HCT116 (cell line): ENCODE results near the gene MCOLN3. TPM values are rescaled to one million over a fixed set of nuclear protein-coding genes. Genes with fewer than 3 reads are reported as not detected.

Experiments
- ATAC-seq: fragments of 200-7000 bp; cut with Tn5 transposase; 2 replicates; pipeline ENCODE4 v1.9.1; 2020; ENCODE audit warnings: mild to moderate bottlenecking, moderate library complexity
- BruUV-seq: library from RNA; stranded (reverse); fragments of 400-500 nt; replicated peaks from 2 replicates; lab custom pipeline; 2021; lab: Mats Ljungman, UMichigan
- CTCF ChIA-PET: fragments of 300-600 bp; sonication (Branson Sonifier 250); formaldehyde crosslinking; loops from one replicate; lab custom pipeline; 2021; ENCODE audit warnings: antibody characterized with exemption; lab: Charles Lee
- POLR2A ChIA-PET: fragments of 300-600, 350-600 bp; sonication (Branson Sonifier 250); formaldehyde crosslinking; loops from one replicate; lab custom pipeline; 2021; ENCODE audit warnings: antibody characterized with exemption; lab: Charles Lee
- RAD21 ChIA-PET, 2 experiments: fragments of 300-600 bp; sonication (Branson Sonifier 250); formaldehyde crosslinking; loops; one replicate each; lab custom pipeline; 2023; ENCODE audit warnings: low total read pairs in 2 of 2; ENCODE audit not compliant: uncharacterized antibody in 2 of 2, unreplicated experiment in 2 of 2, low non-redundant PET in 1 of 2; lab: Charles Lee
- DNase-seq: peaks from one replicate; pipeline ENCODE4 v3.0.0-alpha.2; 2010; ENCODE audit warnings: low read depth, low spot score
- H2AFZ ChIP-seq: fragments of 200-600 bp; shearing (Covaris generic), sonication (generic); 2 replicates; pipeline ENCODE4 v1.6.1; 2017; ENCODE audit warnings: low read depth, mixed run types, mixed read lengths, antibody characterized with exemption, low read length; ENCODE audit not compliant: poor library complexity, severe bottlenecking
- H3K27ac ChIP-seq: 2 replicates; pipeline ENCODE4 v1.5.1; 2012; ENCODE audit warnings: low read depth, low read length
- H3K27me3 ChIP-seq: fragments of 200-600 bp; sonication (generic); 2 replicates; pipeline ENCODE4 v1.6.1; 2016; ENCODE audit warnings: mixed run types, low read length, mixed read lengths; ENCODE audit not compliant: insufficient read depth
- H3K36me3 ChIP-seq, 2 experiments: fragments of 200-500 bp in 1 of 2; fragments of 200-600 bp in 1 of 2; sonication (Bioruptor generic) in 1 of 2; sonication (generic) in 1 of 2; 2 replicates each; pipeline versions ENCODE4 v1.5.1 to v1.6.1; 2014 to 2016; ENCODE audit warnings: low read length in 2 of 2, inconsistent platforms in 1 of 2, mixed read lengths in 1 of 2, mixed run types in 1 of 2; ENCODE audit not compliant: insufficient read depth in 2 of 2, control insufficient read depth in 1 of 2
- H3K4me1 ChIP-seq, 2 experiments: fragments of 200-600 bp in 1 of 2; sonication (generic) in 1 of 2; 2 replicates each; pipeline versions ENCODE4 v1.5.1 to v1.6.1; 2012 to 2017; ENCODE audit warnings: low read length in 2 of 2, inconsistent platforms in 1 of 2, mild to moderate bottlenecking in 1 of 2, mixed read lengths in 1 of 2, mixed run types in 1 of 2, moderate library complexity in 1 of 2; ENCODE audit not compliant: insufficient read depth in 2 of 2, control insufficient read depth in 1 of 2
- H3K4me2 ChIP-seq: fragments of 200-600 bp; sonication (generic); 2 replicates; pipeline ENCODE4 v1.6.1; 2017; ENCODE audit warnings: mixed run types, low read length, mixed read lengths
- H3K4me3 ChIP-seq, 2 experiments: fragments of 200-600 bp in 1 of 2; sonication (generic) in 1 of 2; replicated peaks in 1 of 2; 2 replicates each; pipeline ENCODE4 v1.5.1; 2011 to 2016; ENCODE audit warnings: low read length in 2 of 2, control low read depth in 1 of 2, low read depth in 1 of 2, mild to moderate bottlenecking in 1 of 2, mixed read lengths in 1 of 2, mixed run types in 1 of 2
- H3K79me2 ChIP-seq: fragments of 200-600 bp; sonication (generic); 2 replicates; pipeline ENCODE4 v1.6.1; 2017; ENCODE audit warnings: mild to moderate bottlenecking, mixed run types, low read length, moderate library complexity, mixed read lengths; ENCODE audit not compliant: insufficient read depth
- H3K9ac ChIP-seq: fragments of 200-600 bp; sonication (generic); 2 replicates; pipeline ENCODE4 v1.6.1; 2016; ENCODE audit warnings: low read length, mixed read lengths
- H3K9me2 ChIP-seq: fragments of 200-600 bp; sonication (generic), shearing (Covaris generic); 2 replicates; pipeline ENCODE4 v1.6.1; 2017; ENCODE audit warnings: mixed run types, mild to moderate bottlenecking, moderate library complexity; ENCODE audit not compliant: insufficient read depth
- H3K9me3 ChIP-seq, 2 experiments: fragments of 200-500 bp in 1 of 2; fragments of 200-600 bp in 1 of 2; sonication (Bioruptor generic) in 1 of 2; sonication (generic) in 1 of 2; 2 replicates each; pipeline ENCODE4 v1.6.1; 2014 to 2017; ENCODE audit warnings: low read length in 2 of 2, mixed read lengths in 2 of 2, inconsistent platforms in 1 of 2, low read depth in 1 of 2, mild to moderate bottlenecking in 1 of 2, mixed run types in 1 of 2, moderate library complexity in 1 of 2; ENCODE audit not compliant: control insufficient read depth in 1 of 2, insufficient read depth in 1 of 2
- H4K20me1 ChIP-seq: fragments of 200-600 bp; sonication (generic), shearing (Covaris generic); 2 replicates; pipeline ENCODE4 v1.6.1; 2017; ENCODE audit warnings: mixed run types, mild to moderate bottlenecking, moderate library complexity; ENCODE audit not compliant: insufficient read depth
- EGR1 ChIP-seq: IDR thresholded peaks from 2 replicates; pipeline ENCODE4 v1.6.1; 2012; ENCODE audit warnings: low read depth
- POLR2AphosphoS5 ChIP-seq: IDR thresholded peaks from 2 replicates; pipeline ENCODE4 v1.6.1; 2011; ENCODE audit warnings: mild to moderate bottlenecking, low read depth, low read length, moderate library complexity
- SRF ChIP-seq: IDR thresholded peaks from 2 replicates; pipeline ENCODE4 v1.6.1; 2012; ENCODE audit warnings: low read depth
- intact Hi-C: fragments of 100-400 bp; cut with micrococcal nuclease; formaldehyde crosslinking; loops from 2 replicates; pipeline ENCODE4 v1.10.0; 2022
- total RNA-seq: library from RNA; stranded (reverse); gene quantifications from one replicate; pipeline ENCODE4 v1.2.1, GENCODE V29; 2021; ENCODE audit not compliant: unreplicated experiment
- TF ChIP-seq, protein P1 (sequence below): IDR thresholded peaks from 2 replicates; pipeline ENCODE4 v1.6.1; 2012
- TF ChIP-seq, protein P2 (sequence below), 3 experiments: fragments of 200-600 bp in 1 of 3; sonication (generic) in 1 of 3; IDR thresholded peaks in 2 of 3; conservative IDR thresholded peaks in 1 of 3; 2 replicates each; pipeline ENCODE4 v1.5.1; 2012 to 2017; ENCODE audit warnings: low read depth in 2 of 3, low read length in 2 of 3, antibody characterized with exemption in 1 of 3, borderline replicate concordance in 1 of 3, control low read depth in 1 of 3, mild to moderate bottlenecking in 1 of 3, mixed read lengths in 1 of 3, mixed run types in 1 of 3, moderate library complexity in 1 of 3; ENCODE audit not compliant: insufficient read depth in 1 of 3

Gene MCOLN3
- total RNA-seq, 1 experiment from 2014 or later, result 10.7 TPM

DNA sequence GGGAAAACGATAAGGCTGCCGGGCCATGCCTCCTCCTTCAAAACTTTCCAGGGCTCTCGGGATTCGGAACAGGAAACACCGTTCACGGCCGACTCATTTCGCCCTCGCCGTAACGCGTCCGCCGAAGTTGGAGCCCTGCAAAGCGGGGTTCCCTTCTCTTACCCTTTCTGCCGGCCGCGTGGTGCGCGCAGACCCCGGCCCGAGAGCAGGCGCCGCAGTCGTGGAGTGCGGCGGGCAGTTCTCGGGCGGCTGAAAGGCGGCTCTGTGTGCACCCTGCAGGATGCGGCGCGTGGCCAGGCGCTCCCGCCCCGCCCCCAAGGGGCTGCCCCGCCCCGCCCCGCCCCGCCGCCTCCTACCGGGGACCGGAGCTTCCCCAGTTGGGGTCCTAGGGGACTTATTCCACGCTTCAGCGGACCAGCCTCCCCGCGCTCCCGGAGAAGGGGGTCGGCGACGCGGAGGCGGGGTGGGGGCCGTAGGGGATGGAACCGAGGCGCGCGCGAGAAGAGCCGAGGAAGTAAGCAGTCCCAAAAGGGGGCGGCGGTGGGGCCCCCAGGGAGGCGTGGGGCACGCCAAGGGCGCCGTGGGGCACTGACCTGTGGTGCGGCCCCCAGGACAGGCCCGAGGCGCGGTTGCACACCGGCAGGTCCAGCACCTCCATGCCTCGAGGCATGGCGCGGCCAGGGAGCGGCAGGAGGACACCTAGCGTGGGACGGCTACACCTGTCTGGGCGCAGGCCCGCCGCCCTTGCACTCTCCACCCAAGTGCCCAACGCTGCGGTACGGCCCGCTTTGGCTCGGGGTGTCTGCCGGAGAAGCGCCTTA is 51.2 kb downstream of the MCOLN3 start, which contains the start of gene MCOLN2:
Gene MCOLN2, minus strand, starts transcription at position 268 of the 821 bp plus-strand sequence. Its CDS starts 241 bp downstream, at position 27.
- BruUV-seq, result TSS peak; percentile 35
- no peaks in the 10 kb centered on the region for H3K9me3 ChIP-seq
- peak within 1 kb of the TSS; percentile 56 for H2AFZ ChIP-seq
- no peak for DNase-seq
- no peaks in the 10 kb centered on the region for H3K9me2 ChIP-seq
- peak; percentile 94 for ATAC-seq
- H3K36me3 ChIP-seq, result no peaks in the 10 kb centered on the region
- peaks cover 3 to 23% of the 10 kb centered on the region in 2 experiments; a peak in 2 of 4 replicates for H3K4me1 ChIP-seq
- intact Hi-C loops, result no loop called here
- H3K27ac ChIP-seq, result peak within 1 kb of the TSS; percentile 27; the same call in 1 of the 2 replicates
- H4K20me1 ChIP-seq, result no peaks in the 10 kb centered on the region
- POLR2A ChIA-PET, result no interaction called here
- RAD21 ChIA-PET, result no interaction called here
- TF ChIP-seq POLR2AphosphoS5 (peak; percentile 51), EGR1 (no peak), SRF (no peak)
- TF ChIP-seq, protein P1, sequence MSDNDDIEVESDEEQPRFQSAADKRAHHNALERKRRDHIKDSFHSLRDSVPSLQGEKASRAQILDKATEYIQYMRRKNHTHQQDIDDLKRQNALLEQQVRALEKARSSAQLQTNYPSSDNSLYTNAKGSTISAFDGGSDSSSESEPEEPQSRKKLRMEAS, result peak; percentile 52
- TF ChIP-seq, protein P2, sequence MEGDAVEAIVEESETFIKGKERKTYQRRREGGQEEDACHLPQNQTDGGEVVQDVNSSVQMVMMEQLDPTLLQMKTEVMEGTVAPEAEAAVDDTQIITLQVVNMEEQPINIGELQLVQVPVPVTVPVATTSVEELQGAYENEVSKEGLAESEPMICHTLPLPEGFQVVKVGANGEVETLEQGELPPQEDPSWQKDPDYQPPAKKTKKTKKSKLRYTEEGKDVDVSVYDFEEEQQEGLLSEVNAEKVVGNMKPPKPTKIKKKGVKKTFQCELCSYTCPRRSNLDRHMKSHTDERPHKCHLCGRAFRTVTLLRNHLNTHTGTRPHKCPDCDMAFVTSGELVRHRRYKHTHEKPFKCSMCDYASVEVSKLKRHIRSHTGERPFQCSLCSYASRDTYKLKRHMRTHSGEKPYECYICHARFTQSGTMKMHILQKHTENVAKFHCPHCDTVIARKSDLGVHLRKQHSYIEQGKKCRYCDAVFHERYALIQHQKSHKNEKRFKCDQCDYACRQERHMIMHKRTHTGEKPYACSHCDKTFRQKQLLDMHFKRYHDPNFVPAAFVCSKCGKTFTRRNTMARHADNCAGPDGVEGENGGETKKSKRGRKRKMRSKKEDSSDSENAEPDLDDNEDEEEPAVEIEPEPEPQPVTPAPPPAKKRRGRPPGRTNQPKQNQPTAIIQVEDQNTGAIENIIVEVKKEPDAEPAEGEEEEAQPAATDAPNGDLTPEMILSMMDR (IDR thresholded peaks at IDR 0.05 in 2 of 3, conservative IDR thresholded peaks at IDR 0.05 in 1 of 3; ENCODE audit: borderline replicate concordance in 1 of 3, insufficient read depth in 1 of 3, low read depth in 2 of 3, low read length in 2 of 3), result no peak
- H3K4me3 ChIP-seq, result peak within 1 kb of the TSS; percentile 56 to 60
- H3K79me2 ChIP-seq, result no peaks in the 10 kb centered on the region
- H3K4me2 ChIP-seq, result peak within 1 kb of the TSS; percentile 84
- CTCF ChIA-PET, result no interaction called here
- H3K9ac ChIP-seq, result peak within 1 kb of the TSS; percentile 60
- no peaks in the 10 kb centered on the region for H3K27me3 ChIP-seq
